Cardiac septum (tissue), 1 donor: ENCODE measurements around the gene S100Z. TPM values are rescaled to one million over a fixed set of nuclear protein-coding genes. Genes with fewer than 3 reads are reported as not detected.
"Not testable (repeated sequence)": the region's sequence is repeated elsewhere in the genome, so short reads cannot be mapped to it uniquely, and the experiment has no call there.

Experiments
- DNase-seq: peaks from one replicate; pipeline ENCODE4 v3.0.0-alpha.2; 2020; ENCODE audit warnings: low spot score
- intact Hi-C: fragments of 100-400 bp; cut with DNase I; formaldehyde crosslinking; loops from one replicate; pipeline ENCODE4 v1.14.0; 2022
- total RNA-seq: library from RNA; stranded (reverse); fragmentation: NEBNext Ultra II Directional; extraction: Animal tissue kit (Norgen Biotek cat#: 25700); gene quantifications from one replicate; pipeline ENCODE4 v1.2.1, GENCODE V29; 2021
- donor health status: DM: no; HTN: no; CAD: no.

The S100Z gene
- total RNA-seq, 1 donor from 2014 or later: not detected

- DNase-seq: no peak
- intact Hi-C loops: no loop called here
These were observed 91.6 kb downstream of the S100Z start for GRCh38 chr5:76941442-76941841.

GRCh38 chr5:76942581-76942980 lies 92.8 kb downstream of the S100Z start:
- intact Hi-C loops: no loop called here
- no peak for DNase-seq

GRCh38 chr5:76943006-76943405 lies 93.2 kb downstream of the S100Z start:
- intact Hi-C loops: no loop called here

GRCh38 chr5:76944638-76945037 lies 94.8 kb downstream of the S100Z start:
- DNase-seq: no peak
- intact Hi-C loops: no loop called here

More at GRCh38 chr5:76943006-76943405, 93.2 kb downstream of the S100Z start:
- no peak for DNase-seq

- intact Hi-C loops, DNase-seq: not testable (repeated sequence)
These were observed 95.4 kb downstream of the S100Z start for GRCh38 chr5:76945238-76945637.

- intact Hi-C loops: no loop called here
- no peak for DNase-seq
These were observed 96.3 kb downstream of the S100Z start for GRCh38 chr5:76946090-76946489.

- intact Hi-C loops: no loop called here
- DNase-seq: no peak
These were observed 97.3 kb downstream of the S100Z start for GRCh38 chr5:76947082-76947503.

- intact Hi-C loops: no loop called here
- no peak for DNase-seq
These were observed 103.2 kb downstream of the S100Z start, which contains the start of gene CRHBP for GRCh38 chr5:76952795-76953536. Gene CRHBP (plus strand): TSS chr5:76953045. CDS start chr5:76953135, 90 bp downstream.

- intact Hi-C loops: no loop called here
- DNase-seq: no peak
These were observed 104.0 kb downstream of the S100Z start for GRCh38 chr5:76953551-76954382.

- intact Hi-C loops: no loop called here
- no peak for DNase-seq
These were observed 104.6 kb downstream of the S100Z start for GRCh38 chr5:76954383-76954763.

GRCh38 chr5:76956033-76956432 lies 106.2 kb downstream of the S100Z start:
- intact Hi-C loops: no loop called here

GRCh38 chr5:76958991-76959767 lies 109.4 kb downstream of the S100Z start:
- intact Hi-C loops: no loop called here
- no peak for DNase-seq

More at GRCh38 chr5:76956033-76956432, 106.2 kb downstream of the S100Z start:
- DNase-seq: no peak

GRCh38 chr5:76960004-76960625 lies 110.3 kb downstream of the S100Z start:
- intact Hi-C loops: no loop called here
- DNase-seq: no peak

- DNase-seq: no peak
- intact Hi-C loops: no loop called here
These were observed 114.2 kb downstream of the S100Z start for GRCh38 chr5:76964060-76964459.

Other genes with a start within 250 kb of the S100Z start
- gene F2RL2, start 226.6 kb upstream of the S100Z start, total RNA-seq: 3.4 TPM
- gene F2R, start 133.9 kb upstream of the S100Z start, total RNA-seq: 33.5 TPM
- 3.7 TPM for gene F2RL1, start 31.0 kb upstream of the S100Z start, total RNA-seq
- gene CRHBP, start 103.0 kb downstream of the S100Z start, total RNA-seq: 3.1 TPM
- 16.9 TPM for gene AGGF1, start 180.4 kb downstream of the S100Z start, total RNA-seq
- gene ZBED3, start 237.3 kb downstream of the S100Z start, total RNA-seq: 6.4 TPM